Caki2 (cell line): ENCODE measurements around the gene LARP6. TPM values are rescaled to one million over a fixed set of nuclear protein-coding genes. Genes with fewer than 3 reads are reported as not detected.
"Not testable (repeated sequence)": the region's sequence is repeated elsewhere in the genome, so short reads cannot be mapped to it uniquely, and the experiment has no call there.

Source experiments
- DNase-seq: peaks from one replicate; pipeline ENCODE4 v3.0.0-alpha.2; 2015; ENCODE audit warnings: low read depth
- in situ Hi-C: cut with HindIII; loops from 2 replicates; pipeline ENCODE4 v1.10.0; 2016; ENCODE audit warnings: low sequenced_read_pairs, low pct_unique_long_range_greater_than_20kb, mixed read lengths
- total RNA-seq: library from RNA; depleted of rRNA; stranded (reverse); fragments of >200 nt; shearing (Covaris generic); gene quantifications from 2 replicates; pipeline ENCODE4 v1.2.3, GENCODE V29; 2014; ENCODE audit warnings: low replicate concordance; rRNA removed

LARP6 gene
- 35.4 and 41.0 TPM in 2 replicates for total RNA-seq

GRCh38 chr15:70853973-70854665 lies at the start of gene LARP6:
TSS of gene LARP6 (minus strand) at chr15:70854157. CDS start at chr15:70854088, 69 bp downstream.
- DNase-seq, result peak; percentile 54
- in situ Hi-C loops, result no loop called here

GRCh38 chr15:70902107-70902506 lies 48.1 kb upstream of the LARP6 start:
- in situ Hi-C loops, result no loop called here
- no peak for DNase-seq

GRCh38 chr15:70892912-70893560 lies 39.1 kb upstream of the LARP6 start:
- no peak for DNase-seq
- in situ Hi-C loops, result no loop called here

- DNase-seq, result peak; percentile 96
- in situ Hi-C loops, result no loop called here
Observed at GRCh38 chr15:70892002-70892911, 38.3 kb upstream of the LARP6 start, which contains the start of the genes LRRC49 and THAP10. TSS of gene LRRC49 (plus strand) at chr15:70892826. CDS start at chr15:70892895, 69 bp downstream. TSS of gene THAP10 (minus strand) at chr15:70892433. CDS start at chr15:70892272, 161 bp downstream.

GRCh38 chr15:70882361-70882760 lies 28.4 kb upstream of the LARP6 start:
- in situ Hi-C loops, result no loop called here

GRCh38 chr15:70880781-70881180 lies 26.8 kb upstream of the LARP6 start:
- in situ Hi-C loops, result no loop called here
- no peak for DNase-seq

More at GRCh38 chr15:70882361-70882760, 28.4 kb upstream of the LARP6 start:
- no peak for DNase-seq

- no peak for DNase-seq
- in situ Hi-C loops, result no loop called here
Observed at GRCh38 chr15:70879401-70879800, 25.4 kb upstream of the LARP6 start.

- in situ Hi-C loops, result no loop called here
Observed at GRCh38 chr15:70876683-70877082, 22.7 kb upstream of the LARP6 start.

GRCh38 chr15:70876011-70876410 lies 22.1 kb upstream of the LARP6 start:
- DNase-seq, result no peak
- in situ Hi-C loops, result no loop called here

More at GRCh38 chr15:70876683-70877082, 22.7 kb upstream of the LARP6 start:
- no peak for DNase-seq

GRCh38 chr15:70875001-70875782 lies 21.2 kb upstream of the LARP6 start:
- DNase-seq, result peak; percentile 16

GRCh38 chr15:70873232-70874054 lies 19.5 kb upstream of the LARP6 start:
- no peak for DNase-seq
- in situ Hi-C loops, result no loop called here

More at GRCh38 chr15:70875001-70875782, 21.2 kb upstream of the LARP6 start:
- in situ Hi-C loops, result no loop called here

- in situ Hi-C loops, DNase-seq: not testable (repeated sequence)
Observed at GRCh38 chr15:70871490-70871889, 17.5 kb upstream of the LARP6 start.

GRCh38 chr15:70870051-70870450 lies 16.1 kb upstream of the LARP6 start:
- DNase-seq, result no peak
- in situ Hi-C loops, result no loop called here

GRCh38 chr15:70869346-70869745 lies 15.4 kb upstream of the LARP6 start:
- in situ Hi-C loops, result no loop called here
- no peak for DNase-seq

- in situ Hi-C loops, result no loop called here
- no peak for DNase-seq
Observed at GRCh38 chr15:70867911-70868467, 14.0 kb upstream of the LARP6 start.

- no peak for DNase-seq
- in situ Hi-C loops, result no loop called here
Observed at GRCh38 chr15:70866982-70867641, 13.2 kb upstream of the LARP6 start.
